HG02943 (cell line): ENCODE data around the gene LYZL2.
"Not testable (repeated sequence)": the region's sequence is repeated elsewhere in the genome, so short reads cannot be mapped to it uniquely, and the experiment has no call there.

Experiments
- ATAC-seq: cut with Tn5 transposase; IDR thresholded peaks from one replicate; pipeline ENCODE4 v1.9.1; 2021; ENCODE audit warnings: mild to moderate bottlenecking, low read depth, moderate library complexity; ENCODE audit not compliant: unreplicated experiment

Gene LYZL2

DNA sequence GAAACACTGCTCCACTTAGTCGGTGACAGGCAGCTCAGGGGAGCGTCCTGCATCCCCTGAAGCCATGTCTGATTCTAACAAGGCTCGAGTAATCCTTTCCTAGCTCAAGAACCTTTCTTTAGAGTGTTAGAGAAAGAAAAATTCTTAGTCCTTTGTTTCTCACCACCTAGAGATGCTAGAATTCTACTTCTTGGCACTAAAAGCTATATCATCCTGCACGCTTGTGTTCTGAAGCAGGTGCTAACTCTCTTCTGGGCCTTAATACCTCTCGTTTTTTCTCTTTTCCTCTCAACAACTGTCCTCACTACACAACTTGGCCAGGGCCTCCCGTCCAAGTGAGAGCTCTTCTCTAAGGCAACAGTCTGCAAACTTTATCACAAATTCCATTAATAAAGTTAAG is at the start of gene LYZL2:
Gene LYZL2, minus strand, starts transcription at position 101 of the 400 bp plus-strand sequence. CDS start 2,838 bp downstream, outside the sequence.
- no peak for ATAC-seq

DNA sequence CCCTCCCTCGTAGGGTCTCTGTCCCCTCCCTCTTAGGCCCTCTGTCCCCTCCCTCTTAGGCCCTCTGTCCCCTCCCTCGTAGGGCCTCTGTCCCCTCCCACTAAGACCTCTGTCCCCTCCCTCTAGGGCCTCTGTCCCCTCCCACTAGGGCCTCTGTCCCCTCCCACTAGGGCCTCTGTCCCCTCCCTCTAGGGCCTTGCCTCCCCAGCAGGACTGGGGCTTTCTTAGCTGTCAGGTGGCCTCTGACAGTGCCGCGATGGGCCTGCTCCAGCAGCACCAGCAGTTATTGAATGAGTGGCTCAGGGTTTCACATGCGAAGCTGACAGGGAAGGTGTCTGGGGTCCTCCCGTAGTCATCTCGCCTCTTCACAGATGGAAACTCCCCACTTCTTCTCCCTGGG is 48.1 kb upstream of the LYZL2 start:
- not testable (repeated sequence) for ATAC-seq

DNA sequence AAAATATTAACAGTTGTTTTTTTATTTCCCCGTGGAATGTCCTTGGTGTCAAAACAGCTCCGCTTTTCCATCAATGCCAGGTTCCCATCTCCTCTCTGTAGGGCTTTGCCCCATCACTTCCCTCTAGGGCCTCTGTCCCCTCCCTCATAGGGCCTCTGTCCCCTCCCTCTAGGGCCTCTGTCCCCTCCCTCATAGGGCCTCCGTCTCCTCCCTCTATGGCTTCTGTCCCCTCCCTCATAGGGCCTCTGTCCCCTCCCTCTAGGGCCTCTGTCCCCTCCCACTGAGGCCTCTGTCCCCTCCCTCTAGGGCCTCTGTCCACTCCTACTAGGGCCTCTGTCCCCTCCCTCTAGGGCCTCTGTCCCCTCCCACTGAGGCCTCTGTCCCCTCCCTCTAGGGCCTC is 47.6 kb upstream of the LYZL2 start:
- not testable (repeated sequence) for ATAC-seq

DNA sequence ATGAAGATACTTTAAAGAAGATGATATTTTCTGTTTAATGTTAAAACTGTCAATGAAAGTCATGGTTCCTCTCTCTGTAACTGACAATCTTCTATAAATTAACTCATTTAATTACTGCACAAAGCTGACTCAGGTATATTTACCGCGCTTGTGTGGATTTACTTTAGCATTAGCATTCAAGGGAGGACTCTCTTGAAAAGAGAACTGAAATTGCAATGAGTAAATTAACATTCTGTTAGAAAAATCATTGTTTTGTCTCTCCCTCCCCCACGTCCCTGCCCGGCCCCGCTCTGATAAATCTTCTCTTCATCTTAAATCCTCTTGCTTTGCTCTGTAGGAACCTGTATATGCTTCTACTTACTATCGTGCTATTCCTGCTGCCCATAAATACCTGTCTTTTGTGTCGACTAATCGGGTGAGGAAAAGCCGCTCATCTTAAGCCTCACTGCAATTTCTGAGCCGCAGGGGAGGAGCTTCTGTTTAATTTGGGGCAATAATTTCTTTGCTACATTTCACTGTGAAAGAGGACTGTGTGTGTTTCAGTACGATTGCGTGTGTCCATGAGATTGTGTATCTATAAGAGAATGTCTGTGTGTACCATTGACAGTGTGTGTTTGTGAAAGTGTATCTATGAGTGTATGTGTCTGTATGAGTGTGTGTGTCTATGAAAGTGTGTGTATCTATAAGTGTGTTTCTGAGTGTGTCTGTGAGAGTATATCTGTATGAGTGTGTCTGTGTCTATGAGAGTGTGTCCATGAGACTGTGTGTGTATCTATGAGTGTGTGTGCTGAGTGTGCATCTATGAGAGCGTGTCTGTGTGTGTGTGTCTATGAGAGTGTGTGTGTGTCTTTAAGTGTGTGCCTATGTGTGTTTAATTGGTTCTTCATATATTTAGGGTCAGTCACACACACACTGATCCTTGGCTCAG is 46.5 kb upstream of the LYZL2 start:
- no peak for ATAC-seq

DNA sequence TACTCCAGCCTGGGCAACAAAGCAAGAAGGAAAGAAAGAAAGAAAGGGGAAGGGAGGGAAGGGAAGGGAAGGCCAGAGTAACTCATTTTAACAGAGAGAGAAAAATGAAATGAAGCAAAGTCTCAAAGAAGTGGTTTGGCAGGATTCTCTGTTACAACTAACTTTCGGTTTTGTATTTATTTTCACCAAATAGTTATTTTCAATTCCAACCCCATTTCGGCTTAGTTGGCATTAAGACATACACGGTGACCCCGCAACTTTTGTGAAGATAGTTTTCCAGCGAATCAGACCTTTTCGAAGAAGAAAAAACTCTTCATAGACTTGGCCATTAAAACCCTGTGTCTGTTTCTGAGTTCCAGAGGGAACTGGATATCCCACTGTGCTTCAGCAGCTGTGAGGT is 45.2 kb upstream of the LYZL2 start:
- ATAC-seq = no peak

DNA sequence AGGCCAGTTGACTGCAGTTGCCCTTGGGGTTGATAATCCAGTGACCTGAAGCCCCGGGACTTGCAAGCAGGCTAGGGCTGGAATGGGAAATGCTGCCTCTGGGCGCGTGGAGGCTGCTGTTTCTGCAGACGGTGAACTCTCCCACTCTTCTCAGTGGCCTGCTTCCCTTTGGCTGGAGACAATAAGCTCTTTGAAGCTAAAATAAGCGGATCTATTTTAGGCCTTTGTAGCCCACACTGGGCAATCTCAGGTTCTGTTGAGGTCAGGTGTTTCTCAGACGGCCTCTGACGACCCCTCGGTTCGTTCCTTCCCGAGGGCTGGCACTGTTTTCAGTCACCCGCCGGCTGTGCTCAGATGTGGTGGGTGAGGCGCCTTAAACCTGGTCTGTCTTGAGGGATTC is 43.7 kb upstream of the LYZL2 start:
- not testable (repeated sequence) for ATAC-seq

DNA sequence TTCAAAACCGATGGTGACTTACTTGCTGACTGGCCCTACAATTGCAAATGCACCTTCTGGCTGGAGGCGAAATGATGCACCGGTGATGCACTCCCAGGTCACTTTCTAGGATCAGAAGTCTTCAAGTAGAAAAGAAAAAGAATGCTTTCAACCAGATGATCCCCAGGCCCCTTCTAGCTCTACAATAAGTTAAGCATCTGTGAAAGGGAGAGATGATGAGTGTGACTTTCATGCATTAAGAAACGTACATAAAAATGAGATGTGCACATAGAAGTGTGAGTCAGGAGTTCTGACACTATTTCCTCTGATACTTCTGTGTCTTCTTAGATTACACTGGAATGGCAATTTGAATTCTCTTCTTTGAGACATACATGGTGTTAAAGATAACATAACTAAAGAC is 42.8 kb upstream of the LYZL2 start:
- not testable (repeated sequence) for ATAC-seq

DNA sequence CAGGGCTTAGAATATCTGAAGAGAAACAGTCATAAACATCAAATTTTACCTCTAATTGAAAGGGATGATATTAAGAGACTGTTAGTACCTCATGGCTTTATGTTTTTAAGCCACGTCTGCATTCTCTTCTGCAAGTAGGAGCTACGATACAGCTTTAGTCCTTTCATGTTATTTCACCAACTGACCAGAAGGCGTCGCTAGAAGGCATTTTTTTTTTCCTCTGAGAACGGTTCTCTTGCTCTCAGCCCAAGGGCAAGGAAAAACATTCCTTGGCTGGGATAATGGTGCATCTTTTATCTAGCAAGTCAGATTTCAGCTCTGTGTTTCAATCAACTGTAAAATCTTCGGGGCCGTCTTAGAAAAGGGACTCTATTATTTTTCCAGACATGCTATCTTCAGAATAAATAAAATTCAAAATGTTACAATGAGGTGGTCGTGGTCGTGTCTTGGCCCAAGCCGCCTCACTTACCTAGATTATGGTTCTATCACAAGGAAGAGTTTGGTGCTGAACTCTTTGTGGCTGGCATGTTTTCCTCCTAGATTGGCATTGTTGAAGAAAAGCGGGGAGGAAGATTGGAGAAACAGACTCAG is 41.6 kb upstream of the LYZL2 start:
- no peak for ATAC-seq

DNA sequence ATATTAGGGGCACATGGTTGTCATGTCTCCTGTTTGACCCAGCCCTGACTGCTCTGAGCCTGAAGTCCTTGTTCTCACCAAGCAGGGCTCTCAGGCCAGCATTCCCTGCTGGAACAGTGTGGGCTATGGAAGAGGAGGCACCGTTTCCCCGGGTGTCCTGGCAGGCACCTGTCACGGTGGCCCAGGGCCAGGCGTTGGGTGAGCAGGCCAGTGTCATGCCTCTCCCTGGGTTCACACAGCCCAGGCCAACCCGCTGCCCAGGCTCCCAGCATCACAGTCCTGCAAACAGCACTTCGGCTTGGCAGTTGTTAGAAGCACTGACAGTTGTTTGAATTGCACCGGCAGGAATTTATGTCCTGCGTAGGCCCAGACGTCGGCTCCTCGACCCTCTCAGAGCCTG is 38.4 kb upstream of the LYZL2 start:
- not testable (repeated sequence) for ATAC-seq

DNA sequence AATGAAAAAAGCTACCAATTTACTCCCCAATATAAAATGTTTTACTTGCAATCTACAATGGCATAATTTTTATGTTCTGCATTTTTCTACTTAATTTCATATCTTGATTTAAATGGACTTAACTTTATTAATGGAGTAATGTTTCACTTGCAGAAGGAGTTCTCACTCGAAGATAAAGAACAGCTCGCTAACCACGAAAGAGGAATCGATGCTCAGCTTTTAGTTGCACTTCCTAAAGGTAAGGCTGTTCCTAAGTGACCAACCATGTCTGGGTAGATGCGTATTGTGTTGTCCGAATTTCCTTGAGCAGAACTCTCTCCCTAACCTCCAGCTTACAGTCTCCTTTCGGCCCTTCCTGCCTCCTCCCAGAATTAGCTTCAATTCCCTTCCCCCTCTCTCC is 33.9 kb upstream of the LYZL2 start:
- peak; percentile 76 for ATAC-seq

DNA sequence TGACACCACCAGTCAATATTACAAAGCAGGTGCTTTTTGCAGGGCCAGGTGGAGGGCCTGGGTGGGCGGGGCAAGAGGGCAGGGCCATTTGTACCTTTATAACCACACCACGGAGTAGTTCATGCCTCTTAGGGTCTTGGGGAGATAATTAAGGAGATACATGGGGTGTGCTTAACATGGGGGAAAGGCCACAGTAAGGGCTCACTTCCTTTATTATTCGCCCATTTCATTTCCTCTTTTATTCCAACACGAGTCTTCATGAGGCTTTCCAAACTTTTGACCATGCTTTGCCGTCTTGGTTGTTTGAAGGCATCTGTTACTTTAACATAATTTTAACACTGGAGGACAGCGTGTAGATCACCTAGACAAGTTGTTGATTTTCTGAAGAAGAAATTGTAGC is 33.3 kb upstream of the LYZL2 start:
- ATAC-seq = no peak

DNA sequence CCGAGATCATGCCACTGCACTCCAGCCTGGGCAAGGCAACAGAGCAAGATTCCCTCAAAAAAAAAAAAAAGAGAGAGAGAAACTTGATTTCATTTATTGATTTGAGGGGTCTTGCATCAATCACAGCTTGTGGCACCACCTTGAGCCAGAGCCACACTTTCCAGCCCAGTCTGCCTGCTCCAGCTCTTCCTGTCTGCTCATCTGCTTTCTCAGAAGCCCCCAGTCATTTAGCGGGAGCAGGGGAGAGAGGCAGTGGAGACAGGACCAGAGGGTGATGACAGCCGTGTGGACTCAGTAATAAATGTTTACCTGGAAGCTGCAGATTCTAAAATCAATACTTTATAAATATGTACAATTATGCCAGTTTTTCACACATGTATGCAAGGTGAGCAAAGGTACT is 30.8 kb upstream of the LYZL2 start:
- not testable (repeated sequence) for ATAC-seq

DNA sequence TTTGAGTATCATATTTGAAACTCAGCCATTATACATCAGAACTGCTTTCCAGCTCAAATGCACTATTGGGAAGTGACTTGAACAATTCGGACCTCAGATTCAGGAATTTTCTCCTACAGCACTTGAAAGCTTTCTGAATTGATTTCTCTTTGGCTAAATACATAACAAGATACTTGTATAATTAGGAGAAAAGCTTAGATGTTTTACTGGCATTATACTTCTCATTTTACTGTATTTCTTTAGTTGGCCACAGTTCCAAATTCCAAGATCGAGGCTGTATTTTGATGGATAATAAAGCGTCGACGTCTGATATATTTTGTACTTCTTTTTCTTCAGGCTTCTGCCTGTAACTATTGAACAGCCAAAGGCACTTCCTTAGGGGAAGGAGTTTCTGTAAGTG is 26.7 kb upstream of the LYZL2 start:
- no peak for ATAC-seq

DNA sequence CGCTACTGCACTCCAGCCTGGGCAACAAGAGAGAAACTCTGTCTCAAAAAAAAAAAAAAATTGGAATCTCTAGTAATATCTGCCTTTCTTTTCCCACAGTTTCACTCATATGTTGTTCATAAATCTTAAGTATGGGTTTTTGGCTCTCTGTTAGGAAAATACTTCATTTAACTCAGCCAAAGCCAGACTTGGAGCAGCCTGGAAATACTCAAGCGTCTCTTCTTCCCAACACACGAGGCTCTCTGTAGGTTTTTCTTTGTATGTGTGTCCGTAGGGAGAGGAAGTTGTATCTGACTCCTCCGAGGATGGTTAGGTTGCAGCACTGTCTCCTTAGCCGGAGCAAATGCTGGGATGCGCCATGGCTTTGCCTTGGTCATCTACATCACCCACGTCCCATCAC is 25.4 kb upstream of the LYZL2 start:
- ATAC-seq = not testable (repeated sequence)

DNA sequence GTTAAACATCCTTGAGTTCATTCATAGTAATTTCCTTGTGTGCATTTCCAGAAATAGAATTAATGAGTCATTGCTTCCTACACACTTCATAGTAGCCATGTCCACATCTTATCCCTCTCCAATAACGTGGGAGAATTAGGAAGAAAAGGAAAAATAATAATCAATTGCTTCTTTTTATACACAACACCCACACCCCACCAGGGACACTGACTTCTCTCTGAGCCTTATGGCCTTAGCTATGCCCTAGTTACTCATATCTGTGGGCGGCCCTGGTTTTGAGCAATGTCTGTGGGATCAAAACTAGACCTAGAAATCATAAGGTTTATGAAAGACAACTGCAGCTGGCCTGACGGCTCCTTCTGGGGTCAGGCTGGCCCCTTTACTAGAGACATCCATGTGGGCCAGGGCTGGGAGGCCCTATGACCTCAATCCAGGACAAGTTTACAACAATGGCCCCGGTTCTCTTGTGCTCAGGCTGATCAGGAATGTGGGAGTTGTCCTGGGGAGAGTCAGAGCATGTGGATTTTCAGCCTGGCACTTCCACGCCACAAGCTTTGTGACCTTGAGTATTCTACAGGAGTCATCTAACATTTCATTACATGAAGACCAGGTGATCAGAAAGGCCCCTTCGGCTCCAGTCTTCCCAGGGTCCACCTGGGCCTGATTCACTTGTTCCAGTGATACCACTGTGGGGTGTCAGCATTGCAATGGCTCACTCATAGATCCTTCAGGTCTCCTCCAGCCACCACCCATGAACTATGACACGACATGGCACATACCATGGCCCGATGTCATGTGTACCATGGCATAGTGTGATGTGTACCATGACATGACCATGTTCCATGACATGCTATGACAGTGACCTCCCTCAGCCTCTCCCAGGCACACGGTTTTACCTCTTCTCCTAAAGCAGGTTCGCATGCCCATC is 22.2 kb upstream of the LYZL2 start:
- ATAC-seq = not testable (repeated sequence)

DNA sequence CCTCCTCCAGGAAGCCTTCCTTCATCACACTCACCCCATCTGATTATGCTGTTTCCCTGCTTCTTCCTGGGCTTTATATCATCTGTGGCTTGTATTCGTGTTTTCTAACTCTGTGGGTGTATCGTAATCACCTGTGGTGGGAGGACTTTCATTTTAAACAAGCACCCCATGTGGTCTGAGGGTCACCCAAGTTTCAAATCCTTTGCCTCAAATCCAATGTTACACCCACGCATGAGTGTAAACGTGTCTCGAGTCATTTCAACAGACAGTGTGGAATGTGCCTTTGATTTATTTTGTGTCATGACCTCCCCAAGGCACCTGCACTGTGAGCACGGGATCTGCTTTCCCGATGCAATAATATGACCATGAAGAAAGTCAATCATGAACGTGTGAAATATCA is 17.5 kb upstream of the LYZL2 start:
- no peak for ATAC-seq

DNA sequence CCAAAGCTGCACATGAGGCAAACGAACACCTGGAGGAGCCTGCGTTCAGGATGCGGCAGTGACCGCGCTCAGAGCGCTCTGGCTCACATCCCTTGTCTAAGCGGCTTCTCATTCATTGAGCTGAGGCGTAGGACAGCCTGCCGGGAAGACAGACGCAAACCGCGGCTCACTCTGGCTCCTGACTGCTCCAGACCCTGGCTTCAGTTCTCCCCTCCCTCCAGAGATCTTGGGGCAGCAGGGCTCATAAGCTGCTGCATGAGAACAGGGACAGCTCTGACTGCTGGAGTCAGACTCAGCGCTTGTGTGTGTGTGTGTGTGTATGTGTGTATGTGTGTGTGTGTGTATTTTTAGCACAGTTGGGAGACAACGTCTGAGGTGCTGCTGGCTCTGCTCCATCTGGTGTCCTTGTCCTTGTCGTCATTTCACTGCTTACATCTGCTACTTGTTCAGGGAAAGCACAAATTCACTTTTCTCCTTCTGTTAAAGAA is 15.8 kb upstream of the LYZL2 start:
- no peak for ATAC-seq

DNA sequence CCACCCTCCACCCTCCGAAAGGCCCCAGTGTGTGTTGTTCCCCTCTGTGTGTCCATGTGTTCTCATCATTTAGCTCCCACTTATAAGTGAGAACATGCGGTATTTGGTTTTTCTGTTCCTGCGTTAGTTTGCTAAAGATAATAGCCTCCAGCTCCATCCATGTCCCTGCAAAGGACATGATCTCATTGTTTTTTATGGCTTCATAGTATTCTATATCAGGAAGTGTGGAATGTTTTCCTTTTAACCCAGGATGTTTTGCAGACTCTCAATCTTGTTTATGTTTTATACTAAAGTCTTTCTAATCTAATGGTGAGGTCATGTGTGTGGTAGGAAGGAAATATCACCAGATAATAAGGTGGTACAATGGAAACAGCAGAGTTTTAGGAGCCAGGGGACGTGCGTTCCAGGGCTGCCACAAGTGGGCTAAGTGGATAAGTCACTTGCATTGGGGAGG is 14.9 kb upstream of the LYZL2 start:
- not testable (repeated sequence) for ATAC-seq

DNA sequence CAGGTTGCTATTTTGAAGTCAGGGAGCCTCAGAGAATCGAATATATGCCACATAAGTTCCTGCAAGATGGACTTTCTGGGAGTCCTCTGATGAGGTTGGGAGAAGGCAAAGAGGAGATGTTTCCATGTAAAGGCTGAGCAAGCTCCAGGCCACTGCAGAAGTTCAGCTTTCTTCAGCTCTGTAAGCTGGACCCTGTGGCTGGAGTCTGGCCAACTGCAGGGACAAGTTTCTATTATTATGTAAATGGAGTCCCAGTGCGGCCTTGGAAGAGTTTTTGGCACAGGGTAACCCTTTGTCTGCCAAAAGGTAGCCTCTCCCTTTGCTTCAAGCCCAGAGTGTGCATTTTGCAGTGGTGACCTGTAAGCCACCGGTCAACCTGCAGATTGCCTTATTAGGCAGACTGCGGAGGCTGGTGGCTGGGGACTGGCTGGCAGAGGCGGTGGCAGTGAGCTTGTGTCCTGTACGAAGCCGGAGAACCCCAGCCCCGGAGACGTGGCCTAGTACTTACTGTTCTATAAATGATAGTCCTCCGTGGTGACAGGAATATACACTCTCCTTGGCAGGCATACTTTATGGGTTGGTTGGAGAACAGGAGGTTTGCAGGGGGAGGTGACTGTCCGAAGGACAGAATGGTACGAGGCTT is 14.1 kb upstream of the LYZL2 start:
- ATAC-seq = not testable (repeated sequence)

DNA sequence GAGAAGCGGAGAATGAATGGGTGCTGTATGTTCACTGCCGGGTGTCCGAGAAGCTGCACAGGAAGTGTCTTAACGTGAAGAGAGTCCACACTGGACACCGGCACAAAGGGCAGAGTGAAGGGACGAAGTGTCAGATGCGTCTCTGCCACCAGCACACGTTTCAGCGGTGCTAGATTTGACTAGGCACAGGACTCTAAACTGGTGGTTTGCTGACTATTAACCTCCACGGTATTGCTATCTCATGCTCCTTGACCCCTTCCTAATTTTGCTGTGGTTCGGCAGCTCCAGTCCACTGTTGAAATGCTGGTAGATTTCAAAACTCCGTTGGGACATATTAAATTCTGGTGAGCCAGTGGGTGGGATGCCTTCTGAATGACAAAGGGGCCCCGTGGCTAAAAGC is 13.3 kb upstream of the LYZL2 start:
- ATAC-seq = not testable (repeated sequence)
